Fibroblast of mammary gland (primary cell): ENCODE measurements around the gene PTPRN2.

ENCODE experiments used
- DNase-seq: peaks from one replicate; pipeline ENCODE4 v3.0.0-alpha.2; 2010; ENCODE audit warnings: low read depth
- H3K4me3 ChIP-seq: 2 replicates; pipeline ENCODE4 v1.5.1; 2011; ENCODE audit warnings: low read depth, mild to moderate bottlenecking, low read length, moderate library complexity; ENCODE audit not compliant: control insufficient read depth
- CTCF ChIP-seq: conservative IDR thresholded peaks from 2 replicates; pipeline ENCODE4 v1.5.1; 2011; ENCODE audit warnings: low read depth, low read length, inconsistent platforms; ENCODE audit not compliant: control insufficient read depth, insufficient read depth

PTPRN2 gene

GRCh38 chr7:158074896-158075632, 512.6 kb downstream of the PTPRN2 start:
- H3K4me3 ChIP-seq, result no peak overlapping the region
- no peak for TF ChIP-seq CTCF
- no peak for DNase-seq

GRCh38 chr7:158073845-158074840, 513.5 kb downstream of the PTPRN2 start:
- no peak overlapping the region for H3K4me3 ChIP-seq
- no peak for DNase-seq
- TF ChIP-seq CTCF, result no peak

DNA sequence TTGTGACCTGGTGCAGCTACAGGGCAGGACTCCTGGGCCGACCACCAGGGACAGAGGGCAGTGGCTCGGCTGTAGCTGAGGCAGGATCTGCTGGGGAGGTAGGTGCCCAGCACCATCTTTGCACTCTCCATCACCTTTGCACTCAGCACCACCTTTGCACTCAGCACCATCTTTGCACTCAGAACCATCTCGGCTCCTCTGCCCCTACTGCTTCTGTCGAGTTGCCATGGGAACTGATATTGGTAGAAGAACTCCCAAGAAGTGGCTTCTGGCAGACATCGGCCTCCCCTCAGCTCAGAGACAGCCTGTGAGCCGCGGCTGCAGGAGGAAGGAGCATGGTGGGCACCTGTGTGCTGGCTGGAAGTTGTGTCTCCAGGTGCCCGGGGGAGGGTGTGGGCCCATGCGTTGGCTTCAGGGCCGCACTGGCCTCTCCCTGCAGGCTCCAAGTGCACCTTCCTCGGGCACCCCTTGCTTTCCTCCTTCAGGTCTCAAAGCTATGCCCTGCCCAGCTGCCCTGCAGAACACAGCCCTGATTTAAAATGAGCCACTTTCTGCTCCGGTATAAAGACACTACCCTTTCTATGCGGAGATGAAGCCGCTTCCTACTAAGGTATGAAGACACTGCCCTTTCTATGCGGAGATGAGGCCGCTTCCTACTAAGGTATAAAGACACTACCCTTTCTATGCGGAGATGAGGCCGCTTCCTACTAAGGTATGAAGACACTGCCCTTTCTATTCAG, 514.5 kb downstream of the PTPRN2 start:
- DNase-seq, result no peak
- no peak for TF ChIP-seq CTCF
- no peak overlapping the region for H3K4me3 ChIP-seq

GRCh38 chr7:158070222-158070920, 517.3 kb downstream of the PTPRN2 start:
- H3K4me3 ChIP-seq, result no peak overlapping the region
- DNase-seq, result no peak

DNA sequence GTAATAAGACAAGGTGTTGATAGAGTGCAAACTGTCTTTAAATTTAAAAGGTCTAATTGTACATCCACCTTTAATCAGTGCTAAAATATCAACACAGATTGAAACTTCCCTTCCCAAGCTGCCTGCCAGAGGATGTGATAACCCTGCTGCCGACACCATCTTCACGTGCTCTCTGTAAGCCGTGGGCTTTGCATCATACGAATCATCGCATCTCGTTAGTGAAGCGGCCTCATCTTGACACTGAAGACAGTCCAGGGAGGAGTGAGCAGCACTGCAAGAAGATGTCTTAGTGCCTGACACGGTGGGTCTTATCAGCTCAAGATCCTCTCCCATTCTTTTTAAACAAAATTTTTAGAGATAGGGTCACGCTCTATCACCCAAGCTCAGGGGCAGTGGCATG, 518.8 kb downstream of the PTPRN2 start:
- no peak for DNase-seq
- no peak overlapping the region for H3K4me3 ChIP-seq
- no peak for TF ChIP-seq CTCF

More at GRCh38 chr7:158070222-158070920, 517.3 kb downstream of the PTPRN2 start:
- TF ChIP-seq CTCF, result no peak
